Smooth muscle cell (in vitro differentiated cells): ENCODE measurements around the gene FAM217A. TPM values are rescaled to one million over a fixed set of nuclear protein-coding genes. Genes with fewer than 3 reads are reported as not detected.

Experiments used
- DNase-seq: peaks from one replicate; lab custom pipeline; 2025; ENCODE audit not compliant: unreplicated experiment; lab: John Stamatoyannopoulos, UW
- H2AFZ ChIP-seq: fragments of 200-600 bp; sonication (generic); 2 replicates; pipeline ENCODE4 v1.6.0; 2016; ENCODE audit warnings: antibody characterized with exemption, low read depth, mild to moderate bottlenecking
- H3F3A ChIP-seq: fragments of 200-600 bp; sonication (generic); 2 replicates; pipeline ENCODE4 v1.6.0; 2017; ENCODE audit warnings: antibody characterized with exemption, low read depth
- H3K27ac ChIP-seq: fragments of 200-600 bp; sonication (generic); 2 replicates; pipeline ENCODE4 v1.5.1; 2016; ENCODE audit warnings: low read depth, mild to moderate bottlenecking
- H3K27me3 ChIP-seq: fragments of 200-600 bp; sonication (generic); 2 replicates; pipeline ENCODE4 v1.6.1; 2016; ENCODE audit warnings: low read depth, mild to moderate bottlenecking
- H3K36me3 ChIP-seq: fragments of 200-600 bp; sonication (generic); 2 replicates; pipeline ENCODE4 v1.5.1; 2016; ENCODE audit warnings: low read depth
- H3K4me1 ChIP-seq: fragments of 200-600 bp; sonication (generic); 2 replicates; pipeline ENCODE4 v1.5.1; 2016; ENCODE audit warnings: low read depth
- H3K4me2 ChIP-seq: fragments of 200-600 bp; sonication (generic); 2 replicates; pipeline ENCODE4 v1.6.0; 2016; ENCODE audit warnings: mild to moderate bottlenecking
- H3K4me3 ChIP-seq: fragments of 200-600 bp; sonication (generic); 2 replicates; pipeline ENCODE4 v1.5.1; 2016; ENCODE audit warnings: mild to moderate bottlenecking
- H3K79me2 ChIP-seq: fragments of 200-600 bp; sonication (generic); 2 replicates; pipeline ENCODE4 v1.6.0; 2016; ENCODE audit warnings: low read depth, mild to moderate bottlenecking
- H3K9ac ChIP-seq: fragments of 200-600 bp; sonication (generic); 2 replicates; pipeline ENCODE4 v1.6.0; 2016; ENCODE audit warnings: low read depth
- H3K9me3 ChIP-seq: fragments of 200-600 bp; sonication (generic); replicated peaks from 2 replicates; pipeline ENCODE4 v1.5.1; 2016; ENCODE audit warnings: low read depth
- H4K20me1 ChIP-seq: fragments of 200-600 bp; sonication (generic); 2 replicates; pipeline ENCODE4 v1.6.0; 2016; ENCODE audit warnings: low read depth
- WGBS: methylation state at CpG from one replicate; pipeline ENCODE4 v1.1.7; 2016; ENCODE audit warnings: low lambda C conversion rate; 5-methylcytosine and 5-hydroxymethylcytosine counted together
- polyA plus RNA-seq: library from polyadenylated mRNA; unstranded; fragments of >200 nt; fragmentation: Nextera tagmentation; extraction: Ambion mirVana; gene quantifications from 2 replicates; pipeline ENCODE4 v1.2.1, GENCODE V29; 2016
- total RNA-seq: library from RNA; depleted of rRNA; stranded (reverse); fragments of >200 nt; gene quantifications from 2 replicates; pipeline ENCODE4 v1.2.3, GENCODE V29; 2014
- TF ChIP-seq, protein P1 (sequence below): fragments of 200-600 bp; sonication (generic); IDR thresholded peaks from 2 replicates; pipeline ENCODE4 v1.5.1; 2017; ENCODE audit warnings: borderline replicate concordance, mild to moderate bottlenecking, antibody characterized with exemption; ENCODE audit not compliant: insufficient read depth, poor library complexity, severe bottlenecking

Gene FAM217A
- total and polyA plus RNA-seq, 2 experiments from 2014 or later = not detected

DNA sequence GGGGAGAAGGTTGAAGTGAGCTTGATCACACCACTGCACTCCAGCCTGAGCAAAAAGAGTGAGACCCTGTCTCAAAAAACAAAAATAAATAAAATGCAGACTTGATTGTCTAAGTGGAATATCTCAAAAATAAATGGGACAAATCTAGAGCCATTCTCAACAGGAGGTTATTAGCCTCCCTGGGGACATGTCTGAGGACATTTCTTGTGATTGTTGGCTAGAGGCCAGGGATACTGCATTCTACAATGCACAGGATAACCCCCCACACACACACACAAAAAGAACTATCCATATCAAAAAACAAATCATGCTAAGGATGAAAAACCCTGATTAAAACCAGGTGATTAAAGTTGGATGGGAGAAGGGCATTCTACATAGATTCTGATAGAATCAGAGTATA is 37.5 kb downstream of the FAM217A start:
- Histone ChIP-seq H3K27ac (no peak overlapping the region), H3K9me3 (no peaks in the 10 kb centered on the region), H3K9ac (no peak overlapping the region), H3K27me3 (no peaks in the 10 kb centered on the region), H3K4me1 (no peaks in the 10 kb centered on the region), H3K36me3 (peaks cover 45% of the 10 kb centered on the region), H4K20me1 (peaks cover 45% of the 10 kb centered on the region), H3F3A (no peaks in the 10 kb centered on the region), H3K4me3 (no peak overlapping the region), H3K4me2 (no peak overlapping the region), H3K79me2 (peaks cover 60% of the 10 kb centered on the region), H2AFZ (no peak overlapping the region)
- DNase-seq = no peak
- TF ChIP-seq, protein P1, sequence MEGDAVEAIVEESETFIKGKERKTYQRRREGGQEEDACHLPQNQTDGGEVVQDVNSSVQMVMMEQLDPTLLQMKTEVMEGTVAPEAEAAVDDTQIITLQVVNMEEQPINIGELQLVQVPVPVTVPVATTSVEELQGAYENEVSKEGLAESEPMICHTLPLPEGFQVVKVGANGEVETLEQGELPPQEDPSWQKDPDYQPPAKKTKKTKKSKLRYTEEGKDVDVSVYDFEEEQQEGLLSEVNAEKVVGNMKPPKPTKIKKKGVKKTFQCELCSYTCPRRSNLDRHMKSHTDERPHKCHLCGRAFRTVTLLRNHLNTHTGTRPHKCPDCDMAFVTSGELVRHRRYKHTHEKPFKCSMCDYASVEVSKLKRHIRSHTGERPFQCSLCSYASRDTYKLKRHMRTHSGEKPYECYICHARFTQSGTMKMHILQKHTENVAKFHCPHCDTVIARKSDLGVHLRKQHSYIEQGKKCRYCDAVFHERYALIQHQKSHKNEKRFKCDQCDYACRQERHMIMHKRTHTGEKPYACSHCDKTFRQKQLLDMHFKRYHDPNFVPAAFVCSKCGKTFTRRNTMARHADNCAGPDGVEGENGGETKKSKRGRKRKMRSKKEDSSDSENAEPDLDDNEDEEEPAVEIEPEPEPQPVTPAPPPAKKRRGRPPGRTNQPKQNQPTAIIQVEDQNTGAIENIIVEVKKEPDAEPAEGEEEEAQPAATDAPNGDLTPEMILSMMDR = no peak

DNA sequence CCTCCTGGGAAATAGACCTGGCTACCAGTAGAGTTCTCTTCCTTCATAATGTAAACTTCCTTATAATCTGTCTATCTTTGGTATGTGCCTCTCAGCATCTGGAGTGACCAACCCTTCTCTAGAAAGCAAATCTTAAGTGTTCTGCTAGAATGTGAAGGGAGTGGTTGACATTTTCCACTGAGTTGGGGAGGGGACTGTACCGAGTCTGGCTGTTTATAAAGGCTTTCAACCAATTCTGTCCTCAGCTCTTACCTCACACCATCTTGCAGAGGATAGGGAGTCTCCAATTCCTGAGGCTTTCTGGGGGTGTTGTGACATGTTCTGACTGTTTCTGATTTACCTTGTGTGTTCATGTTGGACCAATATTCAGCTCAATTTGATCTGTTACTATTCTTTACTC is 39.6 kb downstream of the FAM217A start:
- no peaks in the 10 kb centered on the region for H3F3A ChIP-seq
- DNase-seq = no peak
- peaks cover 45% of the 10 kb centered on the region for H3K36me3 ChIP-seq
- no peaks in the 10 kb centered on the region for H3K27me3 ChIP-seq
- H3K9ac ChIP-seq = no peak overlapping the region
- H3K4me1 ChIP-seq = no peaks in the 10 kb centered on the region
- no peak overlapping the region for H3K4me2 ChIP-seq
- H3K9me3 ChIP-seq = no peaks in the 10 kb centered on the region
- H3K79me2 ChIP-seq = peaks cover 76% of the 10 kb centered on the region
- peaks cover 54% of the 10 kb centered on the region for H4K20me1 ChIP-seq
- no peak overlapping the region for H2AFZ ChIP-seq
- TF ChIP-seq, protein P1 = no peak
- H3K4me3 ChIP-seq = no peak overlapping the region
- WGBS = 36% methylated on average over 1 of the region's 1 CpG
- no peak overlapping the region for H3K27ac ChIP-seq

DNA sequence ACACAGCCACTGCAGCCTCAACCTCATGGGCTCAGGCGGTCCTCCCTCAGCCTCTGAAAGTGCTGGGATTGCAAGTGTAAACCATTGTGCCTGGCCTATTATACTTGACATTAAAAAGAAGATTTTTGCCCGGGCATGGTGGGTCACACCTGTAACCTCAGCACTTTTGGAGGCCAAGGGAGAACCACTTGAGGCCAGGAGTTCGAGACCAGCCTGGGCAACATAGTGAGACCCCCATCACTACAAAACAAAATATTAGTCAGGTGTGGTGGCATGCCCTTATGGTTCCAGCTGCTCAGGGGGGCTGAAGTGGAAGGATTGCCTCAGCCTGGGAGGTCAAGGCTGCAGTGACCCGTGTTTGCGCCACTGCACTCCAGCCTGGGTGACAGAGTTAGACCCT is 42.4 kb downstream of the FAM217A start:
- H3K27ac ChIP-seq = no peak overlapping the region
- H3K27me3 ChIP-seq = no peaks in the 10 kb centered on the region
- no peak overlapping the region for H2AFZ ChIP-seq
- no peaks in the 10 kb centered on the region for H3F3A ChIP-seq
- H3K9ac ChIP-seq = no peak overlapping the region
- no peak overlapping the region for H3K4me3 ChIP-seq
- no peaks in the 10 kb centered on the region for H3K9me3 ChIP-seq
- no peak overlapping the region for H3K4me2 ChIP-seq
- DNase-seq = no peak
- H3K4me1 ChIP-seq = no peaks in the 10 kb centered on the region
- peaks cover 40% of the 10 kb centered on the region for H3K36me3 ChIP-seq
- 96% methylated on average over 5 of the region's 5 CpGs for WGBS
- TF ChIP-seq, protein P1 = no peak
- H3K79me2 ChIP-seq = peaks cover 86% of the 10 kb centered on the region
- H4K20me1 ChIP-seq = peaks cover 74% of the 10 kb centered on the region

DNA sequence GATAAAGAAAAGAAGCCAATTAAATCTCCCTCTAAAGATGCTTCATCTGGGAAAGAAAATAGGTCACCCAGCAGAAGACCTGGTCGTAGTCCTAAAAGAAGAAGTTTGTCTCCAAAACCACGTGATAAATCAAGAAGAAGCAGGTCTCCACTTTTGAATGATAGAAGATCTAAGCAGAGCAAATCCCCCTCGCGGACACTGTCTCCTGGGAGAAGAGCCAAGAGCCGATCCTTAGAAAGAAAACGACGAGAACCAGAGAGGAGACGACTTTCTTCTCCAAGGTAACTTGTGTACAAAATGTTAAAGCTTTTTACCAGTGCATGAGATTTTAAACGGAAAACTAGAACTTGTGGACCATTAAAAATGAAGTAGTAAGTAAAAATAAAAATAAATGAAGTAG is 46.5 kb downstream of the FAM217A start:
- H3K27ac ChIP-seq = peak overlapping the region; percentile 5
- no peak overlapping the region for H2AFZ ChIP-seq
- peaks cover 100% of the 10 kb centered on the region for H3K79me2 ChIP-seq
- no peak overlapping the region for H3K4me2 ChIP-seq
- H4K20me1 ChIP-seq = peaks cover 93% of the 10 kb centered on the region
- TF ChIP-seq, protein P1 = no peak
- 74% methylated on average over 9 of the region's 9 CpGs for WGBS
- H3K27me3 ChIP-seq = no peaks in the 10 kb centered on the region
- H3K9me3 ChIP-seq = no peaks in the 10 kb centered on the region
- DNase-seq = no peak
- H3K9ac ChIP-seq = no peak overlapping the region
- no peaks in the 10 kb centered on the region for H3K4me1 ChIP-seq
- no peak overlapping the region for H3K4me3 ChIP-seq
- no peaks in the 10 kb centered on the region for H3F3A ChIP-seq
- H3K36me3 ChIP-seq = peaks cover 20% of the 10 kb centered on the region
